Measurements from ENCODE around the gene NXPE3.

Gene NXPE3

DNA sequence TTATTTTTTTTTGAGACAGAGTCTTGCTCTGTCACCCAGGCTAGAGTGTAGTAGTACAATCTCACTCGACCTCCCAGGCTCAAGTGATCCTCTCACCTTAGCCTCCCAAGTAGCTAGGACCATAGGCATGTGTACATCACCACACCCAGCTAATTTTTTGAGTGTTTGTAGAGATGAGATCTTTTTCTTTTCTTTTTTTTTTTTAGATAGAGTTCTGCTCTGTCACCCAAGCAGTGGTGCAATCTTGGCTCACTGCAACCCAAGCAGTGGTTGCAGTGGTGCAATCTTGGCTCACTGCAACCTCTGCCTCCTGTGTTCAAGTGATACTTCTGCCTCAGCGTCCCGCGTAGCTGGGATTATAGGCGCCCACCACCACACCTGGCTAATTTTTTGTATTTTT is 49.4 kb upstream of the NXPE3 start (continued):
- TF ChIP-seq ZNF768 (tag by site-specific recombination; IDR thresholded peaks at IDR 0.05), result no peak
- no peak for TF ChIP-seq ZNF157 (tag by site-specific recombination; IDR thresholded peaks at IDR 0.05)

DNA sequence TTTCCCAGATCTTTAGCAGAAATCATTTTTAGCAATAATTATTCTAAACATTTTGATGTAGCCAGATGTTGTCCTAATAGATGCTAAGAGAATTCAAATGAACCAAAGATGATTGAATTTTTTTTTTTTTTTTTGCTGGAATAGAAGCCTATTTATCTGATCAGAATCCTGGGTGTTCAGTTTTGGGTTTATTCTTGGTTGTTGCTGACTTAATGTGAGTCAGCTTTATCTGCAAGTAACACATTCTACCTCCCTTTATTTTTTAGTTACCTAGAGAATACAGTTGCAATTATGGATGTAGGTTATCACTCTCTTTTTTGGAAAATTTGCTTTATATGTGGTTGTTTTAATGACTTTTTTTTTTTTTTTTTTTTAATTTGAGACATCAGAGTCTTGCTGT is 48.2 kb upstream of the NXPE3 start:
- no peak overlapping the region for H3K27ac ChIP-seq (ENCODE audit: extremely low read depth, low read depth, low read length)
- H3K4me1 ChIP-seq (ENCODE audit: control insufficient read depth, insufficient read depth, low read length), result no peaks in the 10 kb centered on the region
- H3K9me3 ChIP-seq (ENCODE audit: control insufficient read depth, insufficient read depth, low read depth, low read length), result no peaks in the 10 kb centered on the region
- TF ChIP-seq ZNF112 (tag by site-specific recombination; IDR thresholded peaks at IDR 0.05) (no peak), ZNF23 (tag by site-specific recombination; IDR thresholded peaks at IDR 0.05; ENCODE audit: borderline replicate concordance) (no peak), ZNF76 (tag by site-specific recombination; IDR thresholded peaks at IDR 0.05; ENCODE audit: borderline replicate concordance, low read depth) (no peak), MYNN (tag by site-specific recombination; IDR thresholded peaks at IDR 0.05; ENCODE audit: borderline replicate concordance) (no peak), ZNF114 (tag by site-specific recombination; IDR thresholded peaks at IDR 0.05) (no peak), ZNF558 (tag by site-specific recombination; IDR thresholded peaks at IDR 0.05) (no peak), ZNF664 (tag by site-specific recombination; IDR thresholded peaks at IDR 0.05) (no peak), ZNF677 (tag by site-specific recombination; IDR thresholded peaks at IDR 0.05) (no peak), ZNF423 (tag by site-specific recombination; IDR thresholded peaks at IDR 0.05) (no peak), ZNF426 (tag by site-specific recombination; IDR thresholded peaks at IDR 0.05) (no peak), ZBTB8A (tag by site-specific recombination; IDR thresholded peaks at IDR 0.05) (no peak), ZNF391 (tag by site-specific recombination; IDR thresholded peaks at IDR 0.05; ENCODE audit: borderline replicate concordance, low read depth) (no peak), ZNF311 (tag by site-specific recombination; IDR thresholded peaks at IDR 0.05; ENCODE audit: borderline replicate concordance) (no peak), ZNF16 (tag by site-specific recombination; IDR thresholded peaks at IDR 0.05; ENCODE audit: low read depth) (no peak), ZFP37 (tag by site-specific recombination; IDR thresholded peaks at IDR 0.05) (no peak)
- TF ChIP-seq, protein P1, sequence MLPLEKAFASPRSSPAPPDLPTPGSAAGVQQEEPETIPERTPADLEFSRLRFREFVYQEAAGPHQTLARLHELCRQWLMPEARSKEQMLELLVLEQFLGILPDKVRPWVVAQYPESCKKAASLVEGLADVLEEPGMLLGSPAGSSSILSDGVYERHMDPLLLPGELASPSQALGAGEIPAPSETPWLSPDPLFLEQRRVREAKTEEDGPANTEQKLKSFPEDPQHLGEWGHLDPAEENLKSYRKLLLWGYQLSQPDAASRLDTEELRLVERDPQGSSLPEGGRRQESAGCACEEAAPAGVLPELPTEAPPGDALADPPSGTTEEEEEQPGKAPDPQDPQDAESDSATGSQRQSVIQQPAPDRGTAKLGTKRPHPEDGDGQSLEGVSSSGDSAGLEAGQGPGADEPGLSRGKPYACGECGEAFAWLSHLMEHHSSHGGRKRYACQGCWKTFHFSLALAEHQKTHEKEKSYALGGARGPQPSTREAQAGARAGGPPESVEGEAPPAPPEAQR (tag by site-specific recombination; IDR thresholded peaks at IDR 0.05), result no peak
- TF ChIP-seq, protein P2, sequence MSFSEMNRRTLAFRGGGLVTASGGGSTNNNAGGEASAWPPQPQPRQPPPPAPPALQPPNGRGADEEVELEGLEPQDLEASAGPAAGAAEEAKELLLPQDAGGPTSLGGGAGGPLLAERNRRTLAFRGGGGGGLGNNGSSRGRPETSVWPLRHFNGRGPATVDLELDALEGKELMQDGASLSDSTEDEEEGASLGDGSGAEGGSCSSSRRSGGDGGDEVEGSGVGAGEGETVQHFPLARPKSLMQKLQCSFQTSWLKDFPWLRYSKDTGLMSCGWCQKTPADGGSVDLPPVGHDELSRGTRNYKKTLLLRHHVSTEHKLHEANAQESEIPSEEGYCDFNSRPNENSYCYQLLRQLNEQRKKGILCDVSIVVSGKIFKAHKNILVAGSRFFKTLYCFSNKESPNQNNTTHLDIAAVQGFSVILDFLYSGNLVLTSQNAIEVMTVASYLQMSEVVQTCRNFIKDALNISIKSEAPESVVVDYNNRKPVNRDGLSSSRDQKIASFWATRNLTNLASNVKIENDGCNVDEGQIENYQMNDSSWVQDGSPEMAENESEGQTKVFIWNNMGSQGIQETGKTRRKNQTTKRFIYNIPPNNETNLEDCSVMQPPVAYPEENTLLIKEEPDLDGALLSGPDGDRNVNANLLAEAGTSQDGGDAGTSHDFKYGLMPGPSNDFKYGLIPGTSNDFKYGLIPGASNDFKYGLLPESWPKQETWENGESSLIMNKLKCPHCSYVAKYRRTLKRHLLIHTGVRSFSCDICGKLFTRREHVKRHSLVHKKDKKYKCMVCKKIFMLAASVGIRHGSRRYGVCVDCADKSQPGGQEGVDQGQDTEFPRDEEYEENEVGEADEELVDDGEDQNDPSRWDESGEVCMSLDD (tag by site-specific recombination; IDR thresholded peaks at IDR 0.05), result no peak
- TF ChIP-seq, protein P3, sequence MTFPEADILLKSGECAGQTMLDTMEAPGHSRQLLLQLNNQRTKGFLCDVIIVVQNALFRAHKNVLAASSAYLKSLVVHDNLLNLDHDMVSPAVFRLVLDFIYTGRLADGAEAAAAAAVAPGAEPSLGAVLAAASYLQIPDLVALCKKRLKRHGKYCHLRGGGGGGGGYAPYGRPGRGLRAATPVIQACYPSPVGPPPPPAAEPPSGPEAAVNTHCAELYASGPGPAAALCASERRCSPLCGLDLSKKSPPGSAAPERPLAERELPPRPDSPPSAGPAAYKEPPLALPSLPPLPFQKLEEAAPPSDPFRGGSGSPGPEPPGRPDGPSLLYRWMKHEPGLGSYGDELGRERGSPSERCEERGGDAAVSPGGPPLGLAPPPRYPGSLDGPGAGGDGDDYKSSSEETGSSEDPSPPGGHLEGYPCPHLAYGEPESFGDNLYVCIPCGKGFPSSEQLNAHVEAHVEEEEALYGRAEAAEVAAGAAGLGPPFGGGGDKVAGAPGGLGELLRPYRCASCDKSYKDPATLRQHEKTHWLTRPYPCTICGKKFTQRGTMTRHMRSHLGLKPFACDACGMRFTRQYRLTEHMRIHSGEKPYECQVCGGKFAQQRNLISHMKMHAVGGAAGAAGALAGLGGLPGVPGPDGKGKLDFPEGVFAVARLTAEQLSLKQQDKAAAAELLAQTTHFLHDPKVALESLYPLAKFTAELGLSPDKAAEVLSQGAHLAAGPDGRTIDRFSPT (tag by site-specific recombination; IDR thresholded peaks at IDR 0.05), result no peak
- TF ChIP-seq, protein P4, sequence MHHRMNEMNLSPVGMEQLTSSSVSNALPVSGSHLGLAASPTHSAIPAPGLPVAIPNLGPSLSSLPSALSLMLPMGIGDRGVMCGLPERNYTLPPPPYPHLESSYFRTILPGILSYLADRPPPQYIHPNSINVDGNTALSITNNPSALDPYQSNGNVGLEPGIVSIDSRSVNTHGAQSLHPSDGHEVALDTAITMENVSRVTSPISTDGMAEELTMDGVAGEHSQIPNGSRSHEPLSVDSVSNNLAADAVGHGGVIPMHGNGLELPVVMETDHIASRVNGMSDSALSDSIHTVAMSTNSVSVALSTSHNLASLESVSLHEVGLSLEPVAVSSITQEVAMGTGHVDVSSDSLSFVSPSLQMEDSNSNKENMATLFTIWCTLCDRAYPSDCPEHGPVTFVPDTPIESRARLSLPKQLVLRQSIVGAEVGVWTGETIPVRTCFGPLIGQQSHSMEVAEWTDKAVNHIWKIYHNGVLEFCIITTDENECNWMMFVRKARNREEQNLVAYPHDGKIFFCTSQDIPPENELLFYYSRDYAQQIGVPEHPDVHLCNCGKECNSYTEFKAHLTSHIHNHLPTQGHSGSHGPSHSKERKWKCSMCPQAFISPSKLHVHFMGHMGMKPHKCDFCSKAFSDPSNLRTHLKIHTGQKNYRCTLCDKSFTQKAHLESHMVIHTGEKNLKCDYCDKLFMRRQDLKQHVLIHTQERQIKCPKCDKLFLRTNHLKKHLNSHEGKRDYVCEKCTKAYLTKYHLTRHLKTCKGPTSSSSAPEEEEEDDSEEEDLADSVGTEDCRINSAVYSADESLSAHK (tag by site-specific recombination; IDR thresholded peaks at IDR 0.05), result no peak
- TF ChIP-seq, protein P5, sequence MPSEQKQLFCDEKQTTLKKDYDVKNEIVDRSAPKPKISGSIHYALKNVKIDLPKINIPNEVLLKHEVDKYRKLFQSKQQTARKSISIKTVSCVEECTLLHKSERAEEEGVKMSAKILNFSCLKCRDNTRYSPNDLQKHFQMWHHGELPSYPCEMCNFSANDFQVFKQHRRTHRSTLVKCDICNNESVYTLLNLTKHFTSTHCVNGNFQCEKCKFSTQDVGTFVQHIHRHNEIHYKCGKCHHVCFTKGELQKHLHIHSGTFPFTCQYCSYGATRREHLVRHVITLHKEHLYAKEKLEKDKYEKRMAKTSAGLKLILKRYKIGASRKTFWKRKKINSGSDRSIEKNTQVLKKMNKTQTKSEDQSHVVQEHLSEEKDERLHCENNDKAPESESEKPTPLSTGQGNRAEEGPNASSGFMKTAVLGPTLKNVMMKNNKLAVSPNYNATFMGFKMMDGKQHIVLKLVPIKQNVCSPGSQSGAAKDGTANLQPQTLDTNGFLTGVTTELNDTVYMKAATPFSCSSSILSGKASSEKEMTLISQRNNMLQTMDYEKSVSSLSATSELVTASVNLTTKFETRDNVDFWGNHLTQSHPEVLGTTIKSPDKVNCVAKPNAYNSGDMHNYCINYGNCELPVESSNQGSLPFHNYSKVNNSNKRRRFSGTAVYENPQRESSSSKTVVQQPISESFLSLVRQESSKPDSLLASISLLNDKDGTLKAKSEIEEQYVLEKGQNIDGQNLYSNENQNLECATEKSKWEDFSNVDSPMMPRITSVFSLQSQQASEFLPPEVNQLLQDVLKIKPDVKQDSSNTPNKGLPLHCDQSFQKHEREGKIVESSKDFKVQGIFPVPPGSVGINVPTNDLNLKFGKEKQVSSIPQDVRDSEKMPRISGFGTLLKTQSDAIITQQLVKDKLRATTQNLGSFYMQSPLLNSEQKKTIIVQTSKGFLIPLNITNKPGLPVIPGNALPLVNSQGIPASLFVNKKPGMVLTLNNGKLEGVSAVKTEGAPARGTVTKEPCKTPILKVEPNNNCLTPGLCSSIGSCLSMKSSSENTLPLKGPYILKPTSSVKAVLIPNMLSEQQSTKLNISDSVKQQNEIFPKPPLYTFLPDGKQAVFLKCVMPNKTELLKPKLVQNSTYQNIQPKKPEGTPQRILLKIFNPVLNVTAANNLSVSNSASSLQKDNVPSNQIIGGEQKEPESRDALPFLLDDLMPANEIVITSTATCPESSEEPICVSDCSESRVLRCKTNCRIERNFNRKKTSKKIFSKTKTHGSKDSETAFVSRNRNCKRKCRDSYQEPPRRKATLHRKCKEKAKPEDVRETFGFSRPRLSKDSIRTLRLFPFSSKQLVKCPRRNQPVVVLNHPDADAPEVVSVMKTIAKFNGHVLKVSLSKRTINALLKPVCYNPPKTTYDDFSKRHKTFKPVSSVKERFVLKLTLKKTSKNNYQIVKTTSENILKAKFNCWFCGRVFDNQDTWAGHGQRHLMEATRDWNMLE (tag by site-specific recombination; conservative IDR thresholded peaks at IDR 0.05; ENCODE audit: low read depth), result no peak
- peaks cover 41 to 88% of the 10 kb centered on the region in 2 experiments for H3K36me3 ChIP-seq (ENCODE audit: control insufficient read depth in 2 of 2, insufficient read depth in 1 of 2, low read length in 2 of 2)
- no peak overlapping the region for H3K4me3 ChIP-seq (ENCODE audit: low read depth, low read length)
- ChIA-PET POLR2A (interaction anchor here (0.6 to 1.0 kb wide), 3 partner anchors 53 to 467 kb away, joined by 3 read pairs; no protein-coding TSS in a partner anchor), CTCF (no interaction called here)
